HepG2 (cell line): ENCODE data around the gene MAP3K20. TPM values are rescaled to one million over a fixed set of nuclear protein-coding genes. Genes with fewer than 3 reads are reported as not detected.

Experiments
- ATAC-seq: fragments of 200-7000 bp; cut with Tn5 transposase; 3 replicates; pipeline ENCODE4 v1.9.1; 2020; ENCODE audit warnings: mild to moderate bottlenecking, moderate library complexity
- BruUV-seq: library from RNA; stranded (reverse); fragments of 400-500 nt; replicated peaks from 2 replicates; lab custom pipeline; 2021; lab: Mats Ljungman, UMichigan
- CTCF ChIA-PET: fragments of 300-600 bp; formaldehyde crosslinking; extraction: SDS; loops from one replicate; lab custom pipeline; 2021; ENCODE audit warnings: low total read pairs, inconsistent platforms, low intra/inter-chr PET ratio; lab: Yijun Ruan, JAX
- POLR2A ChIA-PET: fragments of 350-600 bp; sonication (Branson Sonifier 250); formaldehyde crosslinking; loops from one replicate; lab custom pipeline; 2020; ENCODE audit warnings: antibody characterized with exemption, inconsistent platforms; lab: Yijun Ruan, JAX
- DNase-seq: peaks from one replicate; pipeline ENCODE4 v3.0.0-alpha.2; 2015; ENCODE audit warnings: low spot score
- FAIRE-seq: peaks from 3 replicates; lab custom pipeline; 2011; peaks lifted over from hg19 to GRCh38; lab: Jason Lieb, UNC
- H2AFZ ChIP-seq: one replicate; pipeline ENCODE4 v1.6.1; 2011; ENCODE audit warnings: low read length, inconsistent platforms
- H3K27ac ChIP-seq: fragments of 300-600 bp; 3 replicates; pipeline ENCODE4 v1.8.0; 2011; ENCODE audit warnings: mixed run types, mild to moderate bottlenecking, mixed read lengths, low read length, inconsistent platforms; ENCODE audit not compliant: insufficient read depth; ENCODE audit errors: extremely low read length
- H3K27me3 ChIP-seq, 2 experiments: fragments of 200-600 bp in 1 of 2; 2 replicates in 1 of 2; 3 replicates in 1 of 2; pipeline versions ENCODE4 v1.6.0 to v1.8.0; 2011; ENCODE audit warnings: low read length in 2 of 2, mild to moderate bottlenecking in 2 of 2, moderate library complexity in 2 of 2, inconsistent platforms in 1 of 2; ENCODE audit not compliant: insufficient read depth in 2 of 2, control insufficient read depth in 1 of 2
- H3K36me3 ChIP-seq, 2 experiments: fragments of 200-600 bp in 1 of 2; replicated peaks in 1 of 2; 2 replicates in 1 of 2; 3 replicates in 1 of 2; pipeline versions ENCODE4 v1.5.1 to v1.8.0; 2011; ENCODE audit warnings: low read length in 2 of 2, inconsistent platforms in 1 of 2; ENCODE audit not compliant: insufficient read depth in 2 of 2, control insufficient read depth in 1 of 2
- H3K4me1 ChIP-seq: 2 replicates; pipeline ENCODE4 v1.5.1; 2012; ENCODE audit warnings: low read length, inconsistent platforms; ENCODE audit not compliant: insufficient read depth
- H3K4me2 ChIP-seq: 2 replicates; pipeline ENCODE4 v1.6.0; 2011; ENCODE audit warnings: low read depth, low read length, inconsistent platforms
- H3K4me3 ChIP-seq, 3 experiments: fragments of 200-600 bp in 1 of 3; sonication (generic), shearing (Covaris generic) in 1 of 3; replicated peaks in 1 of 3; 2 replicates each; pipeline ENCODE4 v1.5.1; 2011 to 2016; ENCODE audit warnings: low read length in 3 of 3, inconsistent platforms in 2 of 3, low read depth in 2 of 3, mild to moderate bottlenecking in 2 of 3, control low read depth in 1 of 3, mixed read lengths in 1 of 3; ENCODE audit not compliant: insufficient read depth in 1 of 3
- H3K79me2 ChIP-seq: one replicate; pipeline ENCODE4 v1.6.1; 2011; ENCODE audit warnings: low read length, inconsistent platforms; ENCODE audit not compliant: insufficient read depth
- H3K9ac ChIP-seq: 2 replicates; pipeline ENCODE4 v1.6.0; 2011; ENCODE audit warnings: mild to moderate bottlenecking, low read depth, low read length, inconsistent platforms; ENCODE audit not compliant: insufficient read depth
- H3K9me3 ChIP-seq: 2 replicates; pipeline ENCODE4 v1.5.1; 2012; ENCODE audit warnings: mild to moderate bottlenecking, low read length
- H4K20me1 ChIP-seq: 2 replicates; pipeline ENCODE4 v1.6.0; 2011; ENCODE audit warnings: inconsistent platforms, mild to moderate bottlenecking, low read length, moderate library complexity; ENCODE audit not compliant: insufficient read depth
- AKAP8 ChIP-seq: sonication (generic); formaldehyde crosslinking; IDR thresholded peaks from 2 replicates; pipeline ENCODE4 v1.5.1; 2020; ENCODE audit warnings: mild to moderate bottlenecking, missing genetic modification reagents
- E2F1 ChIP-seq: sonication (generic); formaldehyde crosslinking; IDR thresholded peaks from 2 replicates; pipeline ENCODE4 v1.5.0; 2020; ENCODE audit warnings: missing genetic modification reagents
- GTF2F1 ChIP-seq: fragments of 150-350 bp; IDR thresholded peaks from 2 replicates; pipeline ENCODE4 v1.6.1; 2014; ENCODE audit warnings: low read length
- KLF9 ChIP-seq: IDR thresholded peaks from 2 replicates; pipeline ENCODE4 v1.6.1; 2016; ENCODE audit warnings: low read depth
- MLLT10 ChIP-seq: sonication (generic); formaldehyde crosslinking; IDR thresholded peaks from 2 replicates; pipeline ENCODE4 v1.4.0; 2020; ENCODE audit warnings: missing genetic modification reagents
- NFKB2 ChIP-seq: sonication (generic); formaldehyde crosslinking; IDR thresholded peaks from 2 replicates; pipeline ENCODE4 v1.4.0; 2020; ENCODE audit warnings: missing genetic modification reagents, borderline replicate concordance
- SNAPC2 ChIP-seq: sonication (generic); formaldehyde crosslinking; IDR thresholded peaks from 2 replicates; pipeline ENCODE4 v1.8.1; 2022; ENCODE audit warnings: mild to moderate bottlenecking, missing genetic modification reagents
- TOE1 ChIP-seq: sonication (generic); formaldehyde crosslinking; IDR thresholded peaks from 2 replicates; pipeline ENCODE4 v1.4.0; 2020; ENCODE audit warnings: mild to moderate bottlenecking, missing genetic modification reagents
- XRCC5 ChIP-seq: fragments of 200-400 bp; formaldehyde crosslinking; optimal IDR thresholded peaks from 2 replicates; pipeline ENCODE3; 2017; ENCODE audit warnings: mild to moderate bottlenecking, low read length
- ZNF251 ChIP-seq: sonication (generic); formaldehyde crosslinking; IDR thresholded peaks from 2 replicates; pipeline ENCODE4 v1.9.0; 2021; ENCODE audit warnings: mild to moderate bottlenecking, missing genetic modification reagents
- ZNF282 ChIP-seq: fragments of 450-650 bp; IDR thresholded peaks from 2 replicates; pipeline ENCODE4 v1.6.1; 2018; ENCODE audit not compliant: partially characterized antibody
- ZNF484 ChIP-seq: sonication (generic); formaldehyde crosslinking; IDR thresholded peaks from 2 replicates; pipeline ENCODE4 v1.5.1; 2020; ENCODE audit warnings: mild to moderate bottlenecking, low read depth, missing genetic modification reagents, borderline replicate concordance
- ZNF510 ChIP-seq: sonication (generic); formaldehyde crosslinking; IDR thresholded peaks from 2 replicates; pipeline ENCODE4 v1.4.0; 2020; ENCODE audit warnings: low read depth, mild to moderate bottlenecking, missing genetic modification reagents
- ZNF816 ChIP-seq: sonication (generic); formaldehyde crosslinking; IDR thresholded peaks from 2 replicates; pipeline ENCODE4 v1.8.0; 2022; ENCODE audit warnings: missing genetic modification reagents, mild to moderate bottlenecking, borderline replicate concordance
- WGBS: methylation state at CpG from one replicate; pipeline ENCODE4 v1.1.6; 2017; ENCODE audit warnings: low lambda C conversion rate; 5-methylcytosine and 5-hydroxymethylcytosine counted together
- in situ Hi-C: cut with HindIII; loops from 2 replicates; pipeline ENCODE4 v1.10.0; 2017; ENCODE audit warnings: low pct_unique_long_range_greater_than_20kb; ENCODE audit not compliant: extremely low pct_ligation_motif_present
- intact Hi-C: fragments of 100-400 bp; cut with micrococcal nuclease; formaldehyde crosslinking; loops from one replicate; pipeline ENCODE4 v1.10.0; 2022; ENCODE audit not compliant: unreplicated experiment
- polyA plus RNA-seq, 8 experiments: library from polyadenylated mRNA; depleted of rRNA in 3 of 8; stranded (reverse) in 7 of 8; unstranded in 1 of 8; fragments of >200 nt; fragmentation: Illumina TruSeq in 4 of 8; extraction: Trizol in 4 of 8; gene quantifications; 2 replicates each; pipeline versions ENCODE4 v1.2.1 to v1.2.3, GENCODE V29; 2011 to 2016; ENCODE audit warnings: low read depth in 4 of 8, missing spikeins in 1 of 8, mixed read lengths in 1 of 8; ENCODE audit not compliant: insufficient read depth in 1 of 8
- total RNA-seq, 5 experiments: library from RNA; depleted of rRNA; stranded (reverse); fragments of >200 nt; fragmentation: Illumina TruSeq; extraction: Trizol; gene quantifications; 2 replicates each; pipeline ENCODE4 v1.2.3, GENCODE V29; 2016; ENCODE audit warnings: low read depth in 1 of 5
- TF ChIP-seq, protein P1 (sequence below): sonication (generic); formaldehyde crosslinking; IDR thresholded peaks from 2 replicates; pipeline ENCODE4 v1.4.0; 2020; ENCODE audit warnings: missing genetic modification reagents
- TF ChIP-seq, protein P2 (sequence below), 2 experiments: sonication (generic) in 1 of 2; formaldehyde crosslinking in 1 of 2; IDR thresholded peaks; 2 replicates each; pipeline versions ENCODE4 v1.4.0 to v1.6.1; 2018 to 2020; ENCODE audit warnings: missing genetic modification reagents in 2 of 2, borderline replicate concordance in 1 of 2, low read depth in 1 of 2, mild to moderate bottlenecking in 1 of 2, missing biosample characterization in 1 of 2

MAP3K20 gene
- total and polyA plus RNA-seq, 2 of the 13 experiments (the other 11 are each of a cell fraction or from before 2014, with no cell fraction given), result 5.2 to 13.5 TPM

DNA sequence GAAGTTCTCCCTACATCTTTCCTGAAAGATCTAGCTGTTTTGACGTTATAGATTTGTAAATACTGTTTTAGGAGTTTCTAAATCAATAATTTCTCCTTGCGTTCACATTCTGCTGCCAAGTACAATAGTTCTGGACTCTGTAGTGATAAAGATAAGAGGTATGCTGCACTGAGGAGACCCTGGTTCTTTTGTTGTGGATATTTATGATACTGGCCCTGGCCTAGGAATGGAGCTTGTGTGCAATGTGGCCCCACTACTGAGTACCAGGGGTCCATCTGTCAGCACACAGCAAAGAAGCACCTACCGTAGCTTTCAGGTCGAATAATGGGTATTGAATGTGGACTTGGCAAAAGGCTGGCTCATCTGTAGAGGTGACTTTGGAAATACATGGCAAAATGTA is 85.0 kb downstream of the MAP3K20 start:
- Histone ChIP-seq H3K4me1 (peaks cover 13% of the 10 kb centered on the region), H3K27me3 (no peaks in the 10 kb centered on the region), H3K4me2 (no peak overlapping the region), H3K9me3 (no peaks in the 10 kb centered on the region), H3K79me2 (no peaks in the 10 kb centered on the region), H3K36me3 (no peaks in the 10 kb centered on the region), H3K9ac (no peak overlapping the region), H4K20me1 (no peaks in the 10 kb centered on the region), H3K27ac (no peak overlapping the region), H3K4me3 (no peak overlapping the region), H2AFZ (no peak overlapping the region)
- no peak for ATAC-seq
- intact Hi-C loops, result no loop called here
- no peak for DNase-seq
- WGBS, result 88% methylated on average over 4 of the region's 4 CpGs
- TF ChIP-seq ZNF510 (CRISPR knock-in tag), result no peak
- no peak for TF ChIP-seq TOE1
- TF ChIP-seq AKAP8 (CRISPR knock-in tag), result no peak
- no peak for TF ChIP-seq SNAPC2 (CRISPR knock-in tag)
- TF ChIP-seq ZNF484, result no peak
- POLR2A ChIA-PET, result no interaction called here
- BruUV-seq, result no TSS peak
- CTCF ChIA-PET, result no interaction called here
- no peak for FAIRE-seq
- in situ Hi-C loops, result no loop called here

- POLR2A ChIA-PET, result no interaction called here
- H3K4me1 ChIP-seq, result peaks cover 13% of the 10 kb centered on the region
- DNase-seq (no peak), FAIRE-seq (no peak), ATAC-seq (no peak)
- intact Hi-C loops, result no loop called here
- no peak overlapping the region for H3K9ac ChIP-seq
- 87% methylated on average over 4 of the region's 4 CpGs for WGBS
- no peak overlapping the region for H3K27ac ChIP-seq
- H3K27me3 ChIP-seq, result no peaks in the 10 kb centered on the region
- H3K36me3 ChIP-seq, result no peaks in the 10 kb centered on the region
- no peak overlapping the region for H3K4me2 ChIP-seq
- TF ChIP-seq E2F1 (no peak), ZNF816 (CRISPR knock-in tag) (no peak), MLLT10 (CRISPR knock-in tag) (no peak), KLF9 (CRISPR knock-in tag) (no peak), ZNF251 (CRISPR knock-in tag) (no peak), GTF2F1 (no peak), XRCC5 (no peak), ZNF282 (no peak), NFKB2 (CRISPR knock-in tag) (no peak)
- TF ChIP-seq, protein P1, sequence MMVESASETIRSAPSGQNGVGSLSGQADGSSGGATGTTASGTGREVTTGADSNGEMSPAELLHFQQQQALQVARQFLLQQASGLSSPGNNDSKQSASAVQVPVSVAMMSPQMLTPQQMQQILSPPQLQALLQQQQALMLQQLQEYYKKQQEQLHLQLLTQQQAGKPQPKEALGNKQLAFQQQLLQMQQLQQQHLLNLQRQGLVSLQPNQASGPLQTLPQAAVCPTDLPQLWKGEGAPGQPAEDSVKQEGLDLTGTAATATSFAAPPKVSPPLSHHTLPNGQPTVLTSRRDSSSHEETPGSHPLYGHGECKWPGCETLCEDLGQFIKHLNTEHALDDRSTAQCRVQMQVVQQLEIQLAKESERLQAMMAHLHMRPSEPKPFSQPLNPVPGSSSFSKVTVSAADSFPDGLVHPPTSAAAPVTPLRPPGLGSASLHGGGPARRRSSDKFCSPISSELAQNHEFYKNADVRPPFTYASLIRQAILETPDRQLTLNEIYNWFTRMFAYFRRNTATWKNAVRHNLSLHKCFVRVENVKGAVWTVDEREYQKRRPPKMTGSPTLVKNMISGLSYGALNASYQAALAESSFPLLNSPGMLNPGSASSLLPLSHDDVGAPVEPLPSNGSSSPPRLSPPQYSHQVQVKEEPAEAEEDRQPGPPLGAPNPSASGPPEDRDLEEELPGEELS (CRISPR knock-in tag), result no peak
- TF ChIP-seq, protein P2, sequence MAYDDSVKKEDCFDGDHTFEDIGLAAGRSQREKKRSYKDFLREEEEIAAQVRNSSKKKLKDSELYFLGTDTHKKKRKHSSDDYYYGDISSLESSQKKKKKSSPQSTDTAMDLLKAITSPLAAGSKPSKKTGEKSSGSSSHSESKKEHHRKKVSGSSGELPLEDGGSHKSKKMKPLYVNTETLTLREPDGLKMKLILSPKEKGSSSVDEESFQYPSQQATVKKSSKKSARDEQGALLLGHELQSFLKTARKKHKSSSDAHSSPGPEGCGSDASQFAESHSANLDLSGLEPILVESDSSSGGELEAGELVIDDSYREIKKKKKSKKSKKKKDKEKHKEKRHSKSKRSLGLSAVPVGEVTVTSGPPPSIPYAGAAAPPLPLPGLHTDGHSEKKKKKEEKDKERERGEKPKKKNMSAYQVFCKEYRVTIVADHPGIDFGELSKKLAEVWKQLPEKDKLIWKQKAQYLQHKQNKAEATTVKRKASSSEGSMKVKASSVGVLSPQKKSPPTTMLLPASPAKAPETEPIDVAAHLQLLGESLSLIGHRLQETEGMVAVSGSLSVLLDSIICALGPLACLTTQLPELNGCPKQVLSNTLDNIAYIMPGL (CRISPR knock-in tag; IDR thresholded peaks at IDR 0.05; ENCODE audit: borderline replicate concordance in 1 of 2, low read depth in 1 of 2), result no peak
- no TSS peak for BruUV-seq
- CTCF ChIA-PET, result no interaction called here
- in situ Hi-C loops, result no loop called here
- H3K9me3 ChIP-seq, result no peaks in the 10 kb centered on the region
- no peak overlapping the region for H3K4me3 ChIP-seq
- H2AFZ ChIP-seq, result no peak overlapping the region
- H4K20me1 ChIP-seq, result no peaks in the 10 kb centered on the region
- H3K79me2 ChIP-seq, result no peaks in the 10 kb centered on the region
Measured at GRCh38 chr2:173161040-173161439, 85.4 kb downstream of the MAP3K20 start.
